HG03442 (cell line): ENCODE measurements around the gene MALRD1.

Source experiments
- ATAC-seq: cut with Tn5 transposase; IDR thresholded peaks from one replicate; pipeline ENCODE4 v1.9.1; 2021; ENCODE audit warnings: mild to moderate bottlenecking, moderate library complexity; ENCODE audit not compliant: unreplicated experiment

MALRD1 gene

DNA sequence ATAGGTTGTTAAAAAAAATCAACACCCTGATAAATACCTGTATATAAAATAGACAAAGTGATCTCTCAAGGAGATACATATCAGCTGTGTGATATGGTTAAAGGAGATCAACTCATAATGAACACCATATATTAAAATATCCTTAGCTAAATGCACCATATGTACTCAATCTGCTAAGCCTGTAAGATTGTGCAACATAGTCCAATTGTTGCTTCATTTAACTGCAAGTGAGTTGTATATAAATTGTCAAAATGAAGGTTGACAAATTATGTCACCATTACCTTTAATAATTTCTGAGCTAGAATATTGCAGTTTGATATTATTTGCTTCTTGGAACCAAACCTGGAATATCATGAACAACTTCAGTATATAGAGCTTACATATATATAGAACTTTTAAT is 283.7 kb downstream of the MALRD1 start:
- no peak for ATAC-seq

GRCh38 chr10:19333631-19334030 is 285.0 kb downstream of the MALRD1 start:
- ATAC-seq = no peak

DNA sequence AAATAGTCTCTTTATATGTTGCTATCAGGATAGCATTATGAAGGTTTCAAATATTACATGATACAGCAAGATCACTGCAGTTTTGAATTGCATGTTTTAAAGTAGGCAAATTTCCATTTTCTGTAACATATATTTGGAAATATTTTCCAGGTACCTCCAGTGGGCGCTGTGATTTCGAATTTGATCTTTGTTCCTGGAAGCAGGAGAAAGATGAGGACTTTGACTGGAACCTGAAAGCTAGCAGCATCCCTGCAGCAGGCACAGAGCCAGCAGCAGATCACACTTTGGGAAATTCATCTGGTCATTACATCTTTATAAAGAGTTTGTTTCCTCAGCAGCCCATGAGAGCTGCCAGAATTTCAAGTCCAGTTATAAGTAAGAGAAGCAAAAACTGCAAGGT is 299.0 kb downstream of the MALRD1 start:
- ATAC-seq = no peak

- ATAC-seq = no peak
Observed at GRCh38 chr10:19367176-19367575, 318.6 kb downstream of the MALRD1 start.

DNA sequence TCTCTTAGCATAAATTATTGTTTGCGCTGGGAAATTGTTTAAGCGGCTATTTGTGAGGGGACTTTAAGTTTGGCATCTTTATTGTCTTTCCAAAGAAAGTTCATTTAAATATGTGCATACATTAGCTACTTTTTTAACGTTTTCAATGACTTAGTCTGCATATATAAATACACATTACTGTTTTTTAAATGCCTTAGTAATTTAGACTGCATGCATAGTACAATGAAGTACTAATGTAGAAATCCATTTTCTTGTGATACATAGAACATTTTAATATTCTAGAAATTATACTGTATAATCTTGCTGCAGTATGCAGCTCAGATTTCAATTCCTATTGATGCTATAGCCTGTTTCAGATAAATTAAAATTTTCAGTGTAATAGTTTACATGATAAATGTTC is 325.4 kb downstream of the MALRD1 start:
- ATAC-seq = no peak

DNA sequence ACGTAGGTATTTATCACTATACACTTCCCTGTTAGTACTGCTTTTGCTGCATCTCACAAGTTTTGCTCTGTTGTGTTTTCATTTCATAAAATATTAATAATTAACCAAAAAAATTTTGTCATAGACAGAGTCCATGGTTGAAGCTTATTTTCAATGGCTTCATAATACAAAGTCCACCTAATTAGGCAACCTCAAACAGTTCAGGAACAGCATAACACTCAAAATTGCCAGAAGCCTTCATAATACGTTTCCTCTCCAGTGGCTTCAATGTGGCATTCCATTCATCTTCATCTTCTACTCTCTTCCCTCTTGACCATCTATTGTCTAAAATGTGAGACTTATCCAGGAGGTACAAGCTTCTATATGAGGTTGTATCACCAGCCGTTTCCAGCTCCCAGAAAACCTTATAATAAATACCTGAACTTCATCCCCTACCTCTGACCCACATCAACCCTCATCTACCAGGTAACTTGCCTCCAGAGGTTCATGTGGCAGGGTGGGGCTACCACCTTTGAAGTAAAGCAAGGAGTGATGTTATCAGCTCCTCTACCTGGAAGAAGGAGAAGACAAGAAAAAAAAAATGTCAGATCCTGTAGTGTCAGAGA is 337.3 kb downstream of the MALRD1 start:
- no peak for ATAC-seq

- no peak for ATAC-seq
Observed at GRCh38 chr10:19408924-19409323, 360.3 kb downstream of the MALRD1 start.

- ATAC-seq = no peak
Observed at GRCh38 chr10:19411119-19411518, 362.5 kb downstream of the MALRD1 start.

DNA sequence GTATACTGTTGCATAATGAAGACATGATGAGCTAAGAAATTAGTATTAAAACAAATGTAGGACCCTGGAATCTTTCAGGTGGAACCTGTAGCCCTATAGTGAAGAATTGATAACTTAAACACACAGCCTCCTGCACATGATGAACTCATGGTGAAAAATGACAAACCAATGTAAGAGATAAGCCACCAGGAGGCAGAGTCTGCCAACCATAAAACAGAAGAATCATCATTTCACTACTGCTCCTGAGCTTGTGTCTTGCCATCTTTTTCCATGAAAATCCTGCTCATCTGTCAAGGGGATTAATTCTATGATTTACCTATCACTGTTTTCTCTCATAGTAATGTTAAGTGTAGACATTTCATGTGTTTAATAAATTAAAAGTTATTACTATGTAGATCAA is 363.9 kb downstream of the MALRD1 start:
- ATAC-seq = no peak

DNA sequence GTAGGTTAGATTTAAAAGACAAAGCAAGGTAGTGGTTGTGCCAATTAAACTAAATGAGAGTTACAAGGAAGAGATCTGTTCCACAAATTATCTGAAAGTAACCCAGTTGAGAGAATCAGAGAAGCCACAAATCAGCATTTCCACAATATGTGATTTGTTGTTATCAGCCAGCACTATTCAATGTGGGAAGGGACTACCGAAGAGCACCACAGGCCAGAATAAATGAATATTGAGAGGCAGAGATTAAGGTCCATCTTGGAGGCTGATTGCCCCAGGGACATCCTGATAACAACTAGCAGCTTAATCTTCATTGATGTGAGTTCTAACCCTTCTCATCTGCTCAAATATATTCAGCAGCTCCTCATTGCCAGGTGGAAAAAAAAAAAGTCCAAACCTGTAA is 367.6 kb downstream of the MALRD1 start:
- ATAC-seq = no peak

GRCh38 chr10:19417740-19418139 is 369.1 kb downstream of the MALRD1 start:
- no peak for ATAC-seq

DNA sequence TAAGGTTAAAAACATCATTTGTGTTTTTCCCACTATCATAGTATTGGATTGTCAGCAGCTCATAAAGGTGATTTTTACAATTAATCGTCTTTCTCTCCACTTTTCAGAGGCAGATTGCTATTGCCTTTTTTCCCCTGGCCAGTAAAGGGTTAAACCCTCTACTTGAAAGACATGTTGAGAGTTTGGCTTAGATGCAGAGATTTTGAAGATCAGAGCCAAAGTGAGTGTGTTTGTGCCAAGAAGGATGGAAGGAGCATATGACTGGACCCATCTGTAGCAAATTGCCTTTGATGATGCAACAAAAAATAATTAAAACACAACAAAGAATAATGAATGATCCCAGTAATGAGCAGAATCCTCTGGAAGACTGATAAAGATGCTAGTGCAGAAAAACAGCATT is 373.1 kb downstream of the MALRD1 start:
- no peak for ATAC-seq

DNA sequence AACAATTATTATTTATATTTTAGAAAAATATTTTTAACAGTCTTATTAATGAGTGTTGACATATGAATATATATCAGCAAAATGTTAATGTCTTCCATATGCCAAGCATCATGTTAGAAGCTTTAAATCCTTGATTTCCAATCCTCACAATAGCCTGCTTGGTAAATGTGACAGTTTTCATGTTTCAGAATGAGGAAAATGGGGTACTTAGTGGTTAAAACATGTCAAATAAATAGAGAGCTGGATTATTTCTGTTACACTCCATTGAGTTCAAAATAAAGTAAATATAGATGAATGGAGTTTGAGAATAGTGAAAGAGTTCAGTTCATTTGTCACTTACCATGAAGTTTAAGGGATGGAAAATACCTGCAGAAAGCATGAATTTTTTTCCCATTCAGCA is 377.4 kb downstream of the MALRD1 start:
- no peak for ATAC-seq

GRCh38 chr10:19431622-19432351 is 383.2 kb downstream of the MALRD1 start:
- ATAC-seq = no peak

GRCh38 chr10:19449860-19450259 is 401.3 kb downstream of the MALRD1 start:
- ATAC-seq = no peak

DNA sequence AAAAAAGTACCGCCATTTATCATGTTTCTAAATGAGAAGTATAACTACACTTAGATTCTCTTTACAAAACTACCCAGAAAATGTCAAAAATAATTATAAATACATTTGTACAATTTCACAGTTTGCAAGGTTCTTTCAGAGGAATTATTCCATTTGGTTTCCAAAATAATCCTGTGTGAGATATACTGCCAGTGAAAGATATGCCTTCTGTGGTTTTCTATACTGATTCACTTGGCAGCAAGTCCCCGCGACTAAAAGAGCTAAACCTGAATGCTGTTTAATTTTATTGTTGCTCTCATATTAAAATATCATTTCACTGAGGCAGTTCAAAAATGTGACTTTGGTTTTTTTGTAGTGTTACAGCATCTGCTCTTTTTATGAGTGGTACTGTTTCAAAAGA is 402.8 kb downstream of the MALRD1 start:
- no peak for ATAC-seq

DNA sequence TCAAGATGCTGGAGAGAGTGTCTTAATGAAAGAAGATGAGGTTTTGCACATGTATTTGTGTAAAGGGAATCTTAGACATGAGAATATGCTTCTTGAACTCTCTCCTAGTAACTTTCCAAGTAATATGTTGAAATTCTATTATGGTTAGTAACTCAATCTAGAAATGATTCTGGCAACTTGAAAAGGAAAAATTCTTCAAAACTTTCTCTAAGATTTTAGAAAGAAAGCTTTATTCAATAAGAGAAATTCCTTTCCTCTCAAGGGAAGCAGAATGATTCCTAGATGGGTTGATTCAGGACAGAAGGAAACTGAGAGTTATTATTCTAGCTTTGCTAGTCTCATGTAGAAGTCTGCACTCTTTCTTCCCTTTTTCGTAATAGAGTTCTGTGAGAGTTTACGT is 403.3 kb downstream of the MALRD1 start:
- ATAC-seq = no peak

GRCh38 chr10:19453967-19454366 is 405.4 kb downstream of the MALRD1 start:
- ATAC-seq = no peak

- ATAC-seq = no peak
Observed at GRCh38 chr10:19461588-19461987, 413.0 kb downstream of the MALRD1 start.

- ATAC-seq = no peak
Observed at GRCh38 chr10:19466709-19467108, 418.1 kb downstream of the MALRD1 start.

GRCh38 chr10:19468413-19468812 is 419.8 kb downstream of the MALRD1 start:
- ATAC-seq = no peak

- ATAC-seq = no peak
Observed at GRCh38 chr10:19469521-19469920, 420.9 kb downstream of the MALRD1 start.

DNA sequence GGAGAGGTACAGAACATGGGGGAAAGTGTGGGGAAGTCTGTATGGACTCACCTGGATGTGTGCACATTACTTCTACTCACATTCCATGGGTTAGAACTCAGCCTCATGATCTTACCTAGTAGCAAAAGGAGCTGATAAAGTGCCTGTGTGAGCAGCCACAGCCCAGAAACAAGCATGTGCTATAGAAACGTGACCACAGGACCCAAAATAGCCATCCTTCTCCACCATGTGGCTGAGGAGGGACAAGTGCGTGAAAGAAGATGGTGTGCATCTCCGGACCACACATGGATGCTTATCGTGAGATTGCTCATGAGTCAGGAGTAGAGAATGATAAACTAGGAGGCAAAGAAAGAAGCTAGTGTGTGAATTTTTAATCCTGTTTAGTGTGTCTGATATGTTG is 431.3 kb downstream of the MALRD1 start:
- no peak for ATAC-seq
